GM21515 (cell line): Measurements from ENCODE around the gene PKNOX2.

Experiments used
- ATAC-seq: cut with Tn5 transposase; IDR thresholded peaks from one replicate; pipeline ENCODE4 v1.9.1; 2021; ENCODE audit not compliant: unreplicated experiment

The PKNOX2 gene

DNA sequence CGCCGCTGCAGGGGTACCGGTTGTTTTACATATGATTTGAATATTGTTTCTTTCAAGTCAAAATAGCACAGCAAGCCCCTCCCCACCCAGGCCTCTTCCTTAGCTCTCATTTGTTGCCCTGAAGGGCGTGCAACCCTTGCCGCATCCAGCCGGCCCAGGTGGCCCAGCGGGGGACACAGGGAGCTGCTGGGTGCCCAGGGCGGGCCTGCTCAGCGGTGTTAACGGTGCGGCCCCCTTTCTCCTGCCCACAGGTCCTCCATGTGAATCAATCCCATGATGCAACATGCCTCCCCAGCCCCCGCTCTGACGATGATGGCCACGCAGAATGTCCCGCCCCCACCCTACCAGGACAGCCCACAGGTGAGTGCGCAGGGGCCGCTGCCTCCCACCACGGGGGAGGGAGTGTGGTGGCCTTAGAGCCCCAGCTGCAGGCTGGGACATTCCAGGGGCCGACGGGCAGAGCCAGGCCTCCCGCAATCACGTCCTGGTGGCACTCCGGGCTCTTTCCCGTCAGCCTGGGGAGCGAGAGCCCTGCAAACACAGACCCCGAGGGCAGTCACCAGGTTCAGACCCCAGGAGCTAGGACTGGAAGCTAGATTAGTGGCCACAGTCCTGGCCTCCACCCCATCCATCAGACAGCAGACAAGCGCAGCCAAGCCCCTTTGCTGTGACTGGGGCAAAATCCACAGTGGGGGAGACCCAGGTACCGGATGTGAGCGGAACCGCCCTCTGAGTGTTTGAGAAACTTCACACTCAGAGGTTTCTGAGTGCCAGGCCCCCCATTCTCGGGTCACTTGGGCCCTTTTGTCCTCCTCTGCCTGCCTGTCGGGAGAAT, 186.7 kb downstream of the PKNOX2 start:
- no peak for ATAC-seq

DNA sequence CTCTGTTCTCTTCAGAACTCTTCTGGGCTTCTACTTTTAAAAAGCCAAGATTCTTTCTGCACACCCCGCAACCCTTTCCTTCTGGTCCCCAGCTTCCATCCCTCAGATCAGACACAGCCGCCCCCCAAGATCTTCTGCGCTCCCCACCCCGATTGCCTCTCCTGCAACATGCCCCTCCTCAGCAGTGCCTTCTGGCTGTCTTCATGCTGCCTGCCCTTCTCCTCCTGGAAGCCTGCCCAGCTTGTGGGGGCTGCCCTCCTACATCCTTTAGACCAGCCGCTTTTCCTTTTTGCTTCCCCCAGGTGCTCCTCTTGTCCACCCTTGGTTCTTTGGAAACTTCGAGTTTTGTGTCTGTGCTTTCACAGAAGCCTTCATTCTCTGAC, 187.3 kb downstream of the PKNOX2 start:
- no peak for ATAC-seq

DNA sequence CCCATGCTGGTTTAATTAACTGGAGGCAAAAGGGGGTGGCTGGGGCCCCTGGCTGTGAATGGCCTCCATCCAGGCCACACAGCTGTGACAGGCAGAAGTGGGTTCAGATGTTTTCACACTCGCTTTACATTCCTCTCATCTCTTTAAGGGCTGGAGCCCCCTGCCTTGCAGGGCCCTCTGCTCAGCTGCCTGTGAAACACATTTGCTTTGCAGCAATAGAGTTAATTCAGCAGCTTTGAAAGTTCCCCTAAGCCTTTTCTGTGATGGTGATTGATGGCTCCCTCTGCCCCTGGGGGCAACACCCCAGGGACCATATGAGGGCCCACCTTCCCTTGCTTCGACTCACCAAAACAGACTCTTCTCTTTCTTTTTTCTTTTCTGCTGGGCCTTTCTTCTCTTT, 192.2 kb downstream of the PKNOX2 start:
- ATAC-seq: no peak

DNA sequence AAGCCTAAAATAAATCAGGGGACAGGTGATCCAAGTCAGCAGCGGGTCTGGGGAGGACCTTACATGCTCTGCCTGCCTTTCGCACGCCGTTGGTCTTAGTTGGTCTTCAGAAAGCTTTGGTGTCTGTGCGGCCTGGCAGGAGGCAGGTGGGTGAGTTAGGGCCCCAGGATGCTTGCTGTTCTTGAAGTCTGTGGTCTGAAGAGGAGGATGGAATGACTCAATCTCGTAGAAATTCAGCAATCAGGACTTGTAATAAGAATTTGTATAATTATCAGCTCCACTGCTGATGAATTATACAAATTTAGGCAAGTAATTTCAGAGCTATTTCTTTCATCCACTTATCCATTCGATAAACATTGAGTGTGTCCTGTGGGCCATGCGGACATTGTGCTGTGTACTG, 193.0 kb downstream of the PKNOX2 start:
- ATAC-seq: no peak

DNA sequence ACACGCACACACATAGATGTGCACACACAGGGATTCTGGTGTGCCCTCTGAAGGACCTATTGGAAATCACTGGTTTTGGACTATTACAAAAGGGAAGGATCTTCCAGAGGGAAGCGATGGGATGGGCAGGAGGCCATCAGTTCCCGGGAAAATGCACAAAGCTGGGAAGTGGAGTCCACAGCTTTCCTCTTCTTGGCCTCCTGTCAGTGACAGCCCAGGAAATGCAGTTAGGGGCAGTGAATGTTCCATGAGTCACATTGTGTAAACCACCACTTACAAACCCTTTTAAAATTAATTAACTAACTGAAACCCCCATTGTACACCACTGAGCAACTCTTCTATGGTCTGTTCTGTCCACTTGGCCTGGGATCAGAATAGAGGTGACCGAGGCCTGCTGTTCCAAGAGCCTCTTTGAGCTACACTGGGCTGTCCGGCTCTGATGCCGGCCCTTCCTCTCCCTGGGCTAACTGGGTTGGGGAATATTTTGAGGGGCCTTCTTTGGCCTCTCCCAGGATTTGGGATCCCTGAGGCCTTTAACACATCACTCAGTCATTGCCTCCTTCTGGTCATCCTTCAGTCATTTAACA, 193.8 kb downstream of the PKNOX2 start:
- ATAC-seq: no peak

DNA sequence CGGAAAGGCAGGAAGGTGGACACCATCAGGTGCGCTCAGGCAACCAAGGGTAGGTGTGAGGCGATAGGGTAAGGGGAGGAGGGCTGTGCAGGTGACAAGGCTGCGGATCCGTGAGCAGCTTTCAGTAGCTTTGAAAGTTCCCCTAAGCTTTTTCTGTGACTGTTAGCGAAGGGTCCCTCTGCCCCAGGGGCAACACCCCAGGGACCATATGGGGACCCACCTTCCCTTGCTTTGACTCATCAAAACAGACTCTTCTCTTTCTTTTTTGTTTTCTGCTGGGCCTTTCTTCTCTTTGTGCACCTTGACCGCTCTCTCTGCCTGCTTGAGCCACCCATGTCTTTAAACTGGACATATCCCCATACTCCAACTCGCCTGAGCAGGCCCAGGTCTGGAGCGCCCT, 194.6 kb downstream of the PKNOX2 start:
- no peak for ATAC-seq

DNA sequence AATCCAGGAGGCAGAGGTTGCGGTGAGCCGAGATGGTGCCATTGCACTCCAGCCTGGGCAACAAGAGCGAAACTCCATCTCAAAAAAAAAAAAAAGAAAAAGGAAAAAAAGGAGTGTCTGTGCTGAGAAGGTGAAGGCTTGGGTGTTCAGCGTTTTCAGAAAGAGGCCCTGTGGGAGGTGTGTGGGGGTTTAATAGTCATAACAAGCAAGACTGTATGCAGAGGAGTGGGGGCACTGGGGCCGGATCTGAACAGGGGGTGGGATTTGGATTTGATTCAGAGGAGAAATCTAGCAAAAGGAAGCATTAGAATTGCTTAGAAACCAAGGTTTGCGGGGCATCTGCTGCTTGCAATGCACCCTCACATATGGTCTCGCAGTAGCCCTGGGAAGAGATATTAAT, 195.5 kb downstream of the PKNOX2 start:
- ATAC-seq: no peak

DNA sequence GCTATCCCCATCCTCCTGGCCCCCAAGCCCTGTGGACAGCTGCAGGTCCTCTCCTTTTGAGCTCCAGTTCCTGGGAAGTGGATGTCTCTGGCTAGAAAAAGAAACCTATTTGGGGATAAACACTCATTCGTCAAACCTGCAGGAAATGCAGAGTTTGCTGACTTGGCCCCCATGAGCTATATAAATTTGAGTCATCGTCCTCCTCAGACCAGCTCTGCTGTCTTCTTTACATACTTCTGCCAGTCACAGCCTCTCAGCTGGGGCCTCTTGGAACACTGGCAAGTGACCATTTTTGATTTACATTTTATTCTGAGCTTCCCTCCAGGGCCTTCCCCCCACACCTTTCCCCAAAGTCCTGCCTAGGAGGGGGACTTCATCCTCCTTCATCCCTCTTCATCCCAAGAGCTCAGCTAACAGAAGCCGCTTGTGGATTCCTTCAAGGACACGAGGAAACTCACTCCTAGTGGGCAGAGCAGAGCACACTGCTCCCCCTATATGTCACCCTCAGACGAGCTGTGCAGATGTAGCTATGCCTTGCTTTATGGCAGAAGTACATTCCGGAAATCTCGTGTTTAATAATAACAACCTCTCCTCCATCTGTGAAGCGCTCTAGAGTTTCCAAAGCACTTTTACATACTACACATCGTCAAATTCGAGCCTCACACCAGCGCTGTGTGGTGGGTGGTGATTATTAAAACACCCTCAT, 199.7 kb downstream of the PKNOX2 start:
- no peak for ATAC-seq

DNA sequence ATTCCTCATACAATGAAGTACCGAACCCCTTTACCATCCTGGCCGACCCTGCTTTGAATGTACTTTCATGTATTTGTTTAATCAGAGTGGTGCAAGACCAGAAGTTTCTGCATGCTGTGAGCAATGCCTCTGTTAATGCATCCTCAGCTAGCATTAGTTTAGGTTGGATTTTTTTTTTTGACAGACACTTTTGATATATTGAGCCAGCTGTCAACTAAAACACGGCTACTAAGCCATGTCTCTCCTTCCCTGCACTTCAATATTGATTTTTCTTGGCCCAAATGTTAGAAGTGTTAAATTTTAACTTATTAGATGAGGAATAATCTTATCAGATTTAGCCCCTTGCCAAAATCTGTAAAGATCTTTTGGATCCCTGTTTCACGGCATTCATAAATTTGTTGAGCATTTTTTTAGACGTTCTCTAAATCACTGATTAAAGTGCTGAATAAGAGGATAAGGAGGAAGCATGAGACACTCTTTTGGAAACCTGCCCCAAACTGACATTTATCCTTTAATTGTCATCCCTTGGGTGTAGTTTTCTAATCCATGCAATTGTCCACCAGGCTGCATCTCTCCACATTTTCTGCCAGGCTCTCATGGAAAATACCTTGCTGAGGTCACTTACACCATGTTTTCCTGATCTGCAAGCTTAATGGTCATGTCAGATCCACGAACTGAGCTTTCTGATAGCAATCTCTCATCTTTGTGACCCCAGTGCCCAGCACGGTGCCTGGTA, 200.8 kb downstream of the PKNOX2 start:
- ATAC-seq: no peak

DNA sequence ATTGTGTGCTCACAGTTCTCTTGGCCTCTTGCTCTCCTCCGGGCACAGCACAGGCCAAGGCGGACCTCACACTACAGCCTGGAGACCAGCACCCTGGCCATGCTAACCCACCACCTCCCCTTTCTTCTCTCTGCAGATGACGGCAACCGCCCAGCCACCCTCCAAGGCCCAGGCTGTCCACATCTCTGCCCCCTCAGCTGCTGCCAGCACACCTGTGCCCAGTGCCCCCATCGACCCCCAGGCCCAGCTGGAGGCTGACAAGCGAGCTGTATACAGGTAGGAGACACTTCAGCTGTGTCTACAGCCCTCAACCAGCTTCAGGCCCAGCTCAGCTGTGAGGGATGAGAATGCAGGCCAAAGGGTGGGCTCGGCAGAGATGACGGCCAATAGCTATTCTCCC, 203.2 kb downstream of the PKNOX2 start:
- ATAC-seq: no peak

DNA sequence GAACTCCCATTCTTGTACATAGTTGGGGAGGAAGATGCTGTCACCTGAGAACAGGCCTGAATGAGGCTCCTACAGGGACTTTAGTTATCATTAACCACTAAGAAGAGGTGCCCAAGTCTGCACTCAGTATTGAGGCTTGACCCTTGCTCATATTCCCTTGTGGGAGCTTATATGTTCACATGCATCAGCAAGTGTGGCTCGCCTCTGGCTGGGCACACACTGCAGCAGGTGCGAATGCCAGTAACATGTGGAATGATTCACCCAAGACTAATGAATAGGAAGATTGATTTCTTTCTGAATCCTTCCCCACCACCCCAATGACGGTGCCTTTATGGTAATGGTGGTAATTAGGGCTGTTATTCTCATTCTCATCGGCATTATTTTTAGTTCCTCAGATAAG, 204.2 kb downstream of the PKNOX2 start:
- no peak for ATAC-seq

DNA sequence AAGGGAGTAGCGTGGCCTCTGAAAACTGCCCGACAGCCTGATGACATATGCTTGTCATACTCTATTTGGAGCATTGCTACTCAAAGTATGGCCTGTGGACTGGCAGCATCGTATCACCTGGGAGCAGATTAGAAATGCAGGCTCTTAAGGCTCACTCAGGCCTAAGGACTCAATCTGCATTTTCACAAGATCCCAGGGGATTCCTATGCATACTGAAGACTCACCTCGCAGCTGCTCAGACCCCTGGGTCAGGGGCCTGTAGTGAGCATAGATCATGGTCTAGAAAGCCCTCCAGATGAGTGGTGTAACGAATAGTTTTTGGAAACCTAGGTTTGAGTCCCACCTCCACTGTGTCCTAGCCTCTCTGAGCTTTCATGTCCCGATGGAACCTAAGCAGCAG, 205.3 kb downstream of the PKNOX2 start:
- ATAC-seq: no peak

DNA sequence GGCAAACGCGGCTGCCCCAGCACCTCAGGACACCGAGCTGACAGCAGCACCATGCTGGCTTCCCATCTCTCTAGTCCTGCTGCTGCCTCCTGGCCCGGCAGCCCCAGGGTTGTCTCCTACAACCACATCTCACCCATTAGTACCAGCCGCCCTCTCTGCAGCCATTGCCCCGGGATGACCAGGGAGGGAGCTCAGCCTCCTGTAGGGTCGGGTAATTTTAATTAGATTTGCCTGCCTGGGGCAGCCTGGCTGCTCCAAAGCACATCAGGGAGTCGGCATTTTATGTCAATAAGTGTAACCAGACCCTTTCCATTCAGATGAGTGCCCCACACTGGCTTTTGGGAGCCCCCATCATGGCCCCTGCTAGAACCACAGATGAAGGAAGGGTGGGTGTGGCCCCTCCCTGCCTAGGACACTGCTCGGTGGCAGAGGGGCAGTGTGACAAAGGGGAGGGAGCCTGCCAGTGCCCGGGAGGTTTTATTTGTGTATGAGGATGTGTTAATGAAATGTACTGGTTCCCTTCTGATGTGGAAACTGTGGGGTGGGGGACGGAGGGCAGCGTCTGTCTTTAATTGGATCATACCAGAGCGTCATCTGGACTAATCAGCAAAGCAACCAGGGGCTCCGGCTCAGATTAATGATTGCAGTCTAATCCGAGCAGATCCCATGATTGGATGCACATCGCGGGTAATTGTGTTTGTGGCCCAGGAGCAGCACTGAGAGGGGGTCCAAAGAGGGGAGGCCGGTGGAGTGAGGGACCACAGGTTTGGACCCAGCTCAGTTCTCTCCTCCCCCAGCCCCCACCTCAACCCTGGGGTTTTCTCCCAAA, 206.2 kb downstream of the PKNOX2 start:
- no peak for ATAC-seq

DNA sequence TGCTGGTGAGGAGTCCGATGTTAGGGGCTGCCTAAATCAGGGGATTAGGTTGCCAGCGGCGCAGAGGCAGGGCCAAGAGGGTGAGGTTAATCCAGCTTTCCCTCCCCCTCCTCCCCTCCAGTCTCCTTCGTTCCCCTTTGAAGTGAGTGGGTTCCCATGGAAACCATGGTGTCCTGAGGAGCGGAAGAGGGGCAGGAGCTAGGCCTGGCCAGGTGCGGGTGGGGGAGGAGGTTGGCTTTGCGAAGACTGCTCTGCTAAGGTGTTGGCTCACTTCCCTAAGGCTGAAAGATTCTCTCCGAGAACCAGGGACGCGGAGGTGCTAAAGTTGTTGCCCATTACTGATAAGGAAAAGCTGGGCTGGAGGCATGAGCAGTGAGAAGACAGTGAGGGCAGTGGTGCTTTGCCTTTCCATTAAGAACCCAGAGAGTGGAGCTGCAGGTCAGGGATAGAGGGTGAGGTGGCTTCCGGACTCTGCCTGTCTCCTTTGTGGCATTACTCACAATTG, 206.9 kb downstream of the PKNOX2 start:
- no peak for ATAC-seq

DNA sequence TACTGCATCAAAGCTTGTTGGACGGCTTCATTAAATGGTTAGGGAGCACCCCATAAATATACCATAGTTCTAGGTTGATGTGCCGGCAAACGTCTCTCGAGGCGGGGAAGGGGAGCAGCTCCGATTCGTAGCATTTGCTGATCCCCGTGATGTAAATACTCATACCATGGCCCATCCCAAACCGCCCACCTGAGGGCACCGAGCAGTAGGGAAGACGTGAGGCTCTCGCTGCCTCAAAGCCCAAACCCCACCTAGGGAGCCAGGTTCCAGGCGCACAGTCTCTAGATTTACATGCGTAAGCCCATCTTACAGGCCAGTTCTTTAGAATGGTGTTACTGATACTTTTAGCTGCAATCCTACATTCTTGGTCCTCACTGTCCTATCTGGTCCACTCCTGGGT, 207.5 kb downstream of the PKNOX2 start:
- no peak for ATAC-seq

DNA sequence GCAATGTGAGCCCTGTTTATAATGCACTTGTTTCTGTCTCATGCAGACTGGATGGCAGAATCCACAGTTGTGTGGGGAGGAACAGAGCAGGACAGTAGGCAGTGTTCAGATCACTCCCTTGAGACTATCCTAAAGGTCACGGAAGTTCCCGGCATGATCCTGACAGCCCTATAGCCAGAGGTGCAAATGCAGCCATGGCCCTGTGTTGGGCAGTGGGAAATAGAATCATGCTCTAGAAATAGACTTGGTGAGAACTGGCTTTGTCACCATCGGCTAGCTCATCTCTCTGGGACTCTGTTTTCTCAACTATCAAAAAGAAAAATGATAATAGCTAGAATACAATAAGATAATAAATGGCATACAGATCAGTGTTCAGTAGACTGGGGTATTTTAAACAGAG, 208.4 kb downstream of the PKNOX2 start:
- no peak for ATAC-seq

DNA sequence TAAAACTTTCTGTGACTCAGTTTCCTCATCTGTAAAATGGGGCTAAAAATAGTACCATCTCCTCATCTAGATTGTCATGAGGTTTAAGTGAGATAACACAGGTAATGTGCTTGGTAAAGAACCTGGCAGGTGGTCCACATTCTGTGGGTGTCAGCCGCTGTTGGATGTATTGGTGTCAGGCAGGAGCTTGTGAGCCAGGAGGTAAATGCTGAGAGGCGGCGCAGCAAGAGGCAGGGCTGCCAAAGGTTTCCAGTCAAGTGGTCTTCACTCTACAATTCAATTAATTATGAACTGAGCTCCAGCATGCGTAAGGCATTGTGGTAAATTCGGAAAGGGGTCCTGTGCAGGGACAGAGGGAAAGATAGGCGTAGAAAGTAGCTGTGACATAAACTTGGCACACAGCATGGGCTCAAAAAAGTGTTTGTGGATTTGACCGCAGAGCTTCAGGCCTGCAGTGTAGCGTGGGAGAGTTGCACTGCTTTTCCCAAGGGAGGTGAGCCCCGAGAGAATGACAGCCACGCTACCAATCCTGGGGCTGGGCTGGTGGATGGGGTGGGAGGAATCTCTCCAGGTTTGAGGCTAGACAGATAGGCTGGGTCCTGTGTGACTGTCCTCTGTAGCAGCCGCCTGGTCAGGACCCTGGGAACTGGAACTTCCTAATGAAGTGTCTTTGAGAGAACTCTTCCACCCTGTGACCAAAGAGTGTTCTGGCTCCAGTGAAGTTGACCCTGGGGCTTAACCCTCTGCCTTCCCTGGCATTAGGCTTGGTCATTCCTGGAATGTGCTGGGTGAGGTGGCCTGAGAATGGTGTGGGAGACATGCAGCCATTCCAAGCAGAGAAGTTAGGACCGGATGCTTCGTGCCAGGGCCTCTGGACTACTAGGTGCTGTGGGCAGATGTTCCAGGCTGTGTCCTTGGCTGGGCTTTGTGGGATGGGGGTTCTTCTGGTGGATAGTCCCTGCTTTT, 209.2 kb downstream of the PKNOX2 start:
- no peak for ATAC-seq

DNA sequence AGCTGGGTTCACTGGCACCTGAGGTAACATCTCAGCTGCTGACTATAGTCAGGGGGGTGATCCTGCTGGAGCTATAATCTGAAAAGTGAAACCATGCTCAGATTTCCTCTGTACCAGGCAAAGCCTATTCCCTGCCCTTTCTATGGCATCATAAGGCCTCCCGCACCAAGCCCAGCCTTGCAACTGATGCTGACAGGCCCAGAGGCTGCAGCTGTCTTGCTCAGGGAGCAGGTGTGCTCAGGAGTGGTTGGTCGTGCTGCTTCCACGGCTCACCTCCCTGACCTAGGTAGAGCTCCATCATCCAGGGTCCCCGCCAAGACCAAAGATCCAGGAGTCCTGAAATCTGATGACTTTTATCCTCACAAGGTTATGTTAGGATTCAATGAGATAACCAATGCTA, 209.8 kb downstream of the PKNOX2 start:
- no peak for ATAC-seq

DNA sequence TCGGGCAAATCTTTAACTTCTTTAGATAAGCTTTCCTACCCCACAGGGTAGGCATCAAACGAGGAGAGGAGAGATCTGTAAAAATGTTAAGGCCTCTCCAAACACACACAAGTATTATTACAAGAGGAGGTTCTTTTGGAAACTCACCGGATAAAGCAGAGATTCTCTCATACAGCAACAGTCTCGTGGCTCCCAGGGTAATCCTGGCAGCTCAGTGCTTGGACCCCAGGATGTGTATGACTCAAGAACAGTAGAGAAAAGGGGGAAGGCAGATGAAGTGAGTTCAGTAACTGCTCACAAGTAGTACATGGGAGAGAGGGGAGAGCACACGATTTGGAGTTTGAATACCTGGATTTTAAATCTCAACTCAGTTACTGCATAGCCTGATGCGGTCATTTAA, 210.6 kb downstream of the PKNOX2 start:
- no peak for ATAC-seq
